ENCODE measurements around the gene SLC12A6.

- no peak for TF ChIP-seq CTCF (conservative IDR thresholded peaks at IDR 0.05; ENCODE audit: low read length)
- no peak for TF ChIP-seq EZH2phosphoT487 (IDR thresholded peaks at IDR 0.05; ENCODE audit: borderline replicate concordance, low read depth, low read length)
These were observed 94.4 kb downstream of the SLC12A6 start for GRCh38 chr15:34243226-34243625.
